HepG2 (cell line): ENCODE measurements around the gene APBB2. TPM values are rescaled to one million over a fixed set of nuclear protein-coding genes. Genes with fewer than 3 reads are reported as not detected.

Experiments used
- ATAC-seq: fragments of 200-7000 bp; cut with Tn5 transposase; 3 replicates; pipeline ENCODE4 v1.9.1; 2020; ENCODE audit warnings: mild to moderate bottlenecking, moderate library complexity
- BruUV-seq: library from RNA; stranded (reverse); fragments of 400-500 nt; replicated peaks from 2 replicates; lab custom pipeline; 2021; lab: Mats Ljungman, UMichigan
- CTCF ChIA-PET: fragments of 300-600 bp; formaldehyde crosslinking; extraction: SDS; loops from one replicate; lab custom pipeline; 2021; ENCODE audit warnings: low total read pairs, inconsistent platforms, low intra/inter-chr PET ratio; lab: Yijun Ruan, JAX
- POLR2A ChIA-PET: fragments of 350-600 bp; sonication (Branson Sonifier 250); formaldehyde crosslinking; loops from one replicate; lab custom pipeline; 2020; ENCODE audit warnings: antibody characterized with exemption, inconsistent platforms; lab: Yijun Ruan, JAX
- DNase-seq: peaks from one replicate; pipeline ENCODE4 v3.0.0-alpha.2; 2015; ENCODE audit warnings: low spot score
- FAIRE-seq: peaks from 3 replicates; lab custom pipeline; 2011; peaks lifted over from hg19 to GRCh38; lab: Jason Lieb, UNC
- H2AFZ ChIP-seq: one replicate; pipeline ENCODE4 v1.6.1; 2011; ENCODE audit warnings: low read length, inconsistent platforms
- H3K27ac ChIP-seq: fragments of 300-600 bp; 3 replicates; pipeline ENCODE4 v1.8.0; 2011; ENCODE audit warnings: mixed run types, mild to moderate bottlenecking, mixed read lengths, low read length, inconsistent platforms; ENCODE audit not compliant: insufficient read depth; ENCODE audit errors: extremely low read length
- H3K27me3 ChIP-seq, 2 experiments: fragments of 200-600 bp in 1 of 2; 2 replicates in 1 of 2; 3 replicates in 1 of 2; pipeline versions ENCODE4 v1.6.0 to v1.8.0; 2011; ENCODE audit warnings: low read length in 2 of 2, mild to moderate bottlenecking in 2 of 2, moderate library complexity in 2 of 2, inconsistent platforms in 1 of 2; ENCODE audit not compliant: insufficient read depth in 2 of 2, control insufficient read depth in 1 of 2
- H3K36me3 ChIP-seq, 2 experiments: fragments of 200-600 bp in 1 of 2; replicated peaks in 1 of 2; 2 replicates in 1 of 2; 3 replicates in 1 of 2; pipeline versions ENCODE4 v1.5.1 to v1.8.0; 2011; ENCODE audit warnings: low read length in 2 of 2, inconsistent platforms in 1 of 2; ENCODE audit not compliant: insufficient read depth in 2 of 2, control insufficient read depth in 1 of 2
- H3K4me1 ChIP-seq: 2 replicates; pipeline ENCODE4 v1.5.1; 2012; ENCODE audit warnings: low read length, inconsistent platforms; ENCODE audit not compliant: insufficient read depth
- H3K4me2 ChIP-seq: 2 replicates; pipeline ENCODE4 v1.6.0; 2011; ENCODE audit warnings: low read depth, low read length, inconsistent platforms
- H3K4me3 ChIP-seq, 3 experiments: fragments of 200-600 bp in 1 of 3; sonication (generic), shearing (Covaris generic) in 1 of 3; replicated peaks in 1 of 3; 2 replicates each; pipeline ENCODE4 v1.5.1; 2011 to 2016; ENCODE audit warnings: low read length in 3 of 3, inconsistent platforms in 2 of 3, low read depth in 2 of 3, mild to moderate bottlenecking in 2 of 3, control low read depth in 1 of 3, mixed read lengths in 1 of 3; ENCODE audit not compliant: insufficient read depth in 1 of 3
- H3K79me2 ChIP-seq: one replicate; pipeline ENCODE4 v1.6.1; 2011; ENCODE audit warnings: low read length, inconsistent platforms; ENCODE audit not compliant: insufficient read depth
- H3K9ac ChIP-seq: 2 replicates; pipeline ENCODE4 v1.6.0; 2011; ENCODE audit warnings: mild to moderate bottlenecking, low read depth, low read length, inconsistent platforms; ENCODE audit not compliant: insufficient read depth
- H3K9me3 ChIP-seq: 2 replicates; pipeline ENCODE4 v1.5.1; 2012; ENCODE audit warnings: mild to moderate bottlenecking, low read length
- H4K20me1 ChIP-seq: 2 replicates; pipeline ENCODE4 v1.6.0; 2011; ENCODE audit warnings: inconsistent platforms, mild to moderate bottlenecking, low read length, moderate library complexity; ENCODE audit not compliant: insufficient read depth
- HHEX ChIP-seq: IDR thresholded peaks from 2 replicates; pipeline ENCODE4 v1.6.1; 2016; ENCODE audit warnings: control low read depth
- TBX2 ChIP-seq: sonication (generic); formaldehyde crosslinking; IDR thresholded peaks from 2 replicates; pipeline ENCODE4 v1.5.0; 2020; ENCODE audit warnings: missing genetic modification reagents, mild to moderate bottlenecking, borderline replicate concordance
- ZNF567 ChIP-seq: sonication (generic); formaldehyde crosslinking; IDR thresholded peaks from 2 replicates; pipeline ENCODE4 v1.8.1; 2023; ENCODE audit warnings: mild to moderate bottlenecking, missing genetic modification reagents, borderline replicate concordance
- ZNF7 ChIP-seq: IDR thresholded peaks from 2 replicates; pipeline ENCODE4 v1.6.1; 2016; ENCODE audit warnings: missing biosample characterization, missing genetic modification reagents
- ZNF720 ChIP-seq: sonication (generic); formaldehyde crosslinking; IDR thresholded peaks from 2 replicates; pipeline ENCODE4 v1.4.0; 2020; ENCODE audit warnings: missing genetic modification reagents
- WGBS: methylation state at CpG from one replicate; pipeline ENCODE4 v1.1.6; 2017; ENCODE audit warnings: low lambda C conversion rate; 5-methylcytosine and 5-hydroxymethylcytosine counted together
- in situ Hi-C: cut with HindIII; loops from 2 replicates; pipeline ENCODE4 v1.10.0; 2017; ENCODE audit warnings: low pct_unique_long_range_greater_than_20kb; ENCODE audit not compliant: extremely low pct_ligation_motif_present
- intact Hi-C: fragments of 100-400 bp; cut with micrococcal nuclease; formaldehyde crosslinking; loops from one replicate; pipeline ENCODE4 v1.10.0; 2022; ENCODE audit not compliant: unreplicated experiment
- polyA plus RNA-seq, 8 experiments: library from polyadenylated mRNA; depleted of rRNA in 3 of 8; stranded (reverse) in 7 of 8; unstranded in 1 of 8; fragments of >200 nt; fragmentation: Illumina TruSeq in 4 of 8; extraction: Trizol in 4 of 8; gene quantifications; 2 replicates each; pipeline versions ENCODE4 v1.2.1 to v1.2.3, GENCODE V29; 2011 to 2016; ENCODE audit warnings: low read depth in 4 of 8, missing spikeins in 1 of 8, mixed read lengths in 1 of 8; ENCODE audit not compliant: insufficient read depth in 1 of 8
- total RNA-seq, 5 experiments: library from RNA; depleted of rRNA; stranded (reverse); fragments of >200 nt; fragmentation: Illumina TruSeq; extraction: Trizol; gene quantifications; 2 replicates each; pipeline ENCODE4 v1.2.3, GENCODE V29; 2016; ENCODE audit warnings: low read depth in 1 of 5
- TF ChIP-seq, protein P1 (sequence below): IDR thresholded peaks from 2 replicates; pipeline ENCODE4 v1.6.1; 2016; ENCODE audit warnings: low read depth
- TF ChIP-seq, protein P2 (sequence below): sonication (generic); IDR thresholded peaks from 2 replicates; pipeline ENCODE4 v1.6.1; 2016; ENCODE audit warnings: low read depth, borderline replicate concordance

APBB2 gene
- total and polyA plus RNA-seq, 2 of the 13 experiments (the other 11 are each of a cell fraction or from before 2014, with no cell fraction given): 11.7 to 17.0 TPM

DNA sequence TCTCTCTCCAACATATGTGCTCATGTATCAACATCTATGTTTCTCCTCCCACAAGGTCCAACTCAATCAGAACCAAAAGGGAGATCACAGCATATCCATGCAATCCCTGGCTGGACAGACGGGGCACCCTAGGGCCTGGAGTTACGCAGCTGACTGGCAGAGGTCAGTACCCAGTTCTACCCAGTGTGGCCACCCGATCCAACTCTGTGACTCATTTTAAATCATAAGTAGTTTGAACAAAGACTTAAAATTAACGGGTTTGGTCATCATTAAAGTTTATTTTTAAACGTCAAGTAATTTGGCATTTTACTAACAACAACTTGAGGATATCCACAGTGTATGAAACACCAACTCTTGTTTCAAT, 59.5 kb downstream of the APBB2 start (continued):
- TF ChIP-seq HHEX: no peak
- TF ChIP-seq TBX2 (CRISPR knock-in tag): no peak
- no peak for TF ChIP-seq ZNF7
- TF ChIP-seq, protein P1, sequence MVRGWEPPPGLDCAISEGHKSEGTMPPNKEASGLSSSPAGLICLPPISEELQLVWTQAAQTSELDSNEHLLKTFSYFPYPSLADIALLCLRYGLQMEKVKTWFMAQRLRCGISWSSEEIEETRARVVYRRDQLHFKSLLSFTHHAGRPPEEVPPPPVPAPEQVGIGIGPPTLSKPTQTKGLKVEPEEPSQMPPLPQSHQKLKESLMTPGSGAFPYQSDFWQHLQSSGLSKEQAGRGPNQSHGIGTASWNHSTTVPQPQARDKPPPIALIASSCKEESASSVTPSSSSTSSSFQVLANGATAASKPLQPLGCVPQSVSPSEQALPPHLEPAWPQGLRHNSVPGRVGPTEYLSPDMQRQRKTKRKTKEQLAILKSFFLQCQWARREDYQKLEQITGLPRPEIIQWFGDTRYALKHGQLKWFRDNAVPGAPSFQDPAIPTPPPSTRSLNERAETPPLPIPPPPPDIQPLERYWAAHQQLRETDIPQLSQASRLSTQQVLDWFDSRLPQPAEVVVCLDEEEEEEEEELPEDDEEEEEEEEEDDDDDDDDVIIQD (CRISPR knock-in tag): no peak
- TF ChIP-seq ZNF567: no peak

DNA sequence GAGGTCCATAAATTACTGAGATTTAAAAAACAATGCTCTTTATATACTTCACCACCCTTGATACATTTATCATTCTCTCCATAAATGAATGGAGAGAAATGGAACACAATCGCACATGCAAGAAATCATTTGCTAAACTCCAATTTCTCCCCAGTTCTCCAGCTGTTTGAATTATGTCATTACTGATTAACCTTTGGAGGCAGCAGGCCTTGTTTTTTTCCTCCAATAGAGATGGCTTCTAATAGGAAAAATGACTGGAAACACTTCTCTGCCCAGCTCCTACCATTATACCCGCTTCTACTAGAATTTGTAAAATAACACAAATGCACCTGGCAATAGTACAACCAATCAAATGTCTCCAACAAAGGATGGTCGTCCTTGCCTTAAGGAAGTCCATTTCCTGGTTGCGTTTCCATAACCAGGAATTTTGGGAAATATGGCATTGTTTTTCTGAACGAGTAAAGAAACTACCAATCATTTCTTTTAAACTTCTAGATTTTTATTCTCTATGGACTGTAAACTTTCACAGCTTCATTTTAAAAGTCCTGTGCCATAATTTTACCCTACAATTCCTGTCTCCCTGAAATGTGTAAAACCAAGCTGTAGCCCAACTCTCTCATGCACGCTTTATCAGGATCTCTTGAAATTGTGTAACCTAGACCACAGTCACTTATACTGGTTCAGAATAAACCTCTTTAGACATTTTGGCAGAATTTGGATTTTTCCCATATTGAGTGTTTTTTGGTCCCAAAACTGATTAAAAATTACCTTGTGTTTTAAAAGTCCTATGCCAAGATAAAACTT, 60.1 kb downstream of the APBB2 start:
- no peaks in the 10 kb centered on the region for H4K20me1 ChIP-seq
- no peaks in the 10 kb centered on the region for H3K36me3 ChIP-seq
- H3K4me1 ChIP-seq: peaks cover 55% of the 10 kb centered on the region
- in situ Hi-C loops: no loop called here
- WGBS: 95% methylated on average over 6 of the region's 6 CpGs
- H3K4me3 ChIP-seq: no peak overlapping the region
- H2AFZ ChIP-seq: no peak overlapping the region
- ChIA-PET POLR2A (no interaction called here), CTCF (no interaction called here)
- peaks cover 16% of the 10 kb centered on the region for H3K79me2 ChIP-seq
- no TSS peak for BruUV-seq
- H3K4me2 ChIP-seq: no peak overlapping the region
- no peak overlapping the region for H3K27ac ChIP-seq
- no peak for ATAC-seq
- H3K9ac ChIP-seq: no peak overlapping the region
- no peak for DNase-seq
- TF ChIP-seq, protein P2, sequence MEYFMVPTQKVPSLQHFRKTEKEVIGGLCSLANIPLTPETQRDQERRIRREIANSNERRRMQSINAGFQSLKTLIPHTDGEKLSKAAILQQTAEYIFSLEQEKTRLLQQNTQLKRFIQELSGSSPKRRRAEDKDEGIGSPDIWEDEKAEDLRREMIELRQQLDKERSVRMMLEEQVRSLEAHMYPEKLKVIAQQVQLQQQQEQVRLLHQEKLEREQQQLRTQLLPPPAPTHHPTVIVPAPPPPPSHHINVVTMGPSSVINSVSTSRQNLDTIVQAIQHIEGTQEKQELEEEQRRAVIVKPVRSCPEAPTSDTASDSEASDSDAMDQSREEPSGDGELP: peak; percentile 42; the same call in 1 of the 2 replicates
- TF ChIP-seq ZNF720 (CRISPR knock-in tag): no peak
- intact Hi-C loops: no loop called here
- no peaks in the 10 kb centered on the region for H3K27me3 ChIP-seq
- H3K9me3 ChIP-seq: no peaks in the 10 kb centered on the region
- no peak for FAIRE-seq
